Fibroblast of lung (primary cell): ENCODE data around the gene SELENOO. TPM values are rescaled to one million over a fixed set of nuclear protein-coding genes. Genes with fewer than 3 reads are reported as not detected.

Source experiments
- DNase-seq, 2 donors: peaks; one replicate each; pipeline versions ENCODE4 v3.0.0 to v3.0.0-alpha.2; 2010; ENCODE audit warnings: low read depth in 2 of 2
- H2AFZ ChIP-seq: 2 replicates; pipeline ENCODE4 v1.5.1; 2012; ENCODE audit warnings: low read length, control low read depth, inconsistent platforms
- H3K27ac ChIP-seq: 2 replicates; pipeline ENCODE4 v1.5.1; 2011; ENCODE audit warnings: low read length, control low read depth; ENCODE audit not compliant: insufficient read depth
- H3K27me3 ChIP-seq: 2 replicates; pipeline ENCODE4 v1.5.1; 2011; ENCODE audit warnings: mild to moderate bottlenecking, low read length; ENCODE audit not compliant: control insufficient read depth, insufficient read depth
- H3K36me3 ChIP-seq: 2 replicates; pipeline ENCODE4 v1.5.1; 2011; ENCODE audit warnings: low read length; ENCODE audit not compliant: control insufficient read depth, insufficient read depth
- H3K4me1 ChIP-seq: 2 replicates; pipeline ENCODE4 v1.5.1; 2011; ENCODE audit warnings: low read length; ENCODE audit not compliant: control insufficient read depth, insufficient read depth; ENCODE audit errors: extremely low read depth
- H3K4me2 ChIP-seq: 2 replicates; pipeline ENCODE4 v1.5.1; 2011; ENCODE audit warnings: low read length, control low read depth; ENCODE audit not compliant: insufficient read depth; ENCODE audit errors: extremely low read depth
- H3K4me3 ChIP-seq, 4 experiments: fragments of 200-600 bp in 1 of 4; sonication (generic) in 1 of 4; replicated peaks in 1 of 4; 2 replicates each; pipeline ENCODE4 v1.5.1; 2011 to 2016; ENCODE audit warnings: low read length in 4 of 4, low read depth in 3 of 4, mild to moderate bottlenecking in 3 of 4, control low read depth in 2 of 4, inconsistent platforms in 1 of 4, mixed read lengths in 1 of 4; ENCODE audit not compliant: insufficient read depth in 1 of 4; ENCODE audit errors: control extremely low read depth in 1 of 4
- H3K79me2 ChIP-seq: 2 replicates; pipeline ENCODE4 v1.5.1; 2012; ENCODE audit warnings: mild to moderate bottlenecking, low read length, inconsistent platforms; ENCODE audit not compliant: control insufficient read depth, insufficient read depth
- H3K9ac ChIP-seq: 2 replicates; pipeline ENCODE4 v1.5.1; 2011; ENCODE audit warnings: mild to moderate bottlenecking, low read length, control low read depth; ENCODE audit not compliant: insufficient read depth
- H3K9me3 ChIP-seq: 2 replicates; pipeline ENCODE4 v1.5.1; 2012; ENCODE audit warnings: low read depth, low read length; ENCODE audit not compliant: control insufficient read depth, insufficient read depth
- H4K20me1 ChIP-seq: 2 replicates; pipeline ENCODE4 v1.5.1; 2011; ENCODE audit warnings: low read length; ENCODE audit not compliant: control insufficient read depth, insufficient read depth; ENCODE audit errors: extremely low read depth
- EZH2 ChIP-seq: IDR thresholded peaks from 2 replicates; pipeline ENCODE4 v1.5.1; 2012; ENCODE audit warnings: low read length, control low read depth, mild to moderate bottlenecking; ENCODE audit errors: missing control alignments
- polyA plus RNA-seq, 2 donors: library from polyadenylated mRNA; depleted of rRNA in 1 of 2; stranded (reverse) in 1 of 2; unstranded in 1 of 2; fragments of >200 nt; gene quantifications; 2 replicates each; pipeline ENCODE4 v1.2.1, GENCODE V29; 2011 to 2012; ENCODE audit warnings: missing spikeins in 1 of 2
- total RNA-seq: library from RNA; depleted of rRNA; stranded (reverse); fragments of >200 nt; gene quantifications from 2 replicates; pipeline ENCODE4 v1.2.1, GENCODE V29; 2014
- TF ChIP-seq, protein P1 (sequence below), 2 donors: IDR thresholded peaks in 1 of 2; conservative IDR thresholded peaks in 1 of 2; 1 replicate in 1 of 2; 2 replicates in 1 of 2; pipeline ENCODE4 v1.5.1; 2011 to 2012; ENCODE audit warnings: low read length in 2 of 2, control low read depth in 1 of 2, inconsistent platforms in 1 of 2, low read depth in 1 of 2, mild to moderate bottlenecking in 1 of 2

Gene SELENOO
- total and polyA plus RNA-seq, 2 donors (not counting 1 experiment from before 2014, with no cell fraction given), result 8.3 to 20.1 TPM

DNA sequence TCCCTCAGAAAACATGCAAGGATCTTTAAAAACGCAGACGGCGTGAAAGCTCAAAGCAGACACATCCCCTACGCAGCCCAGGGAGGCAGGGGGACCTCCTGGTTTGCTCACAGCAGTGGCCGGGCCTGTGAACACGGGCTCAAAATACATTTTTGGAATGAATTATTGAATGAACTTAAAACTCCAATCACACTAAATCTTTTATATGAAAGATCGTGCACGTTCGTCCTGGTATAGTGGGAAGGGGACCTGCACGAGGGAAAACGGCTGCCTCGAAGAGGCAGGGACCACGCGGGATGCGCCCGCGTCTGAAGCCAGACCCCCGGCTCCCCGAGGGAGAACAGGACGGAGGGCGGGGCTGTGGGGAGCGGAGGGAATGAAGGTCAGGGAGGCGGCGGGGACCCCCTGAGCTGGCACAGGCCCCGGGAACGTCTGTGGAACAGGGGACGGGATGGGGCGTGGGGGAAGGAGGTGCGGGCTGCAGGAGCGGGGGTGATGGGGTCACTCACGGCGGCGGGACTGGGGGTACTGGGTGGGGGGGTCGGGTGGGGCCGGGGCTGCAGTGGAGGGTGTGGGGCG is 31.5 kb upstream of the SELENOO start:
- H3K9me3 ChIP-seq, result no peaks in the 10 kb centered on the region
- no peak overlapping the region for H3K9ac ChIP-seq
- peaks cover 13% of the 10 kb centered on the region for H3K27me3 ChIP-seq
- H3K4me1 ChIP-seq, result no peaks in the 10 kb centered on the region
- TF ChIP-seq EZH2, result peak; percentile 90
- TF ChIP-seq, protein P1, sequence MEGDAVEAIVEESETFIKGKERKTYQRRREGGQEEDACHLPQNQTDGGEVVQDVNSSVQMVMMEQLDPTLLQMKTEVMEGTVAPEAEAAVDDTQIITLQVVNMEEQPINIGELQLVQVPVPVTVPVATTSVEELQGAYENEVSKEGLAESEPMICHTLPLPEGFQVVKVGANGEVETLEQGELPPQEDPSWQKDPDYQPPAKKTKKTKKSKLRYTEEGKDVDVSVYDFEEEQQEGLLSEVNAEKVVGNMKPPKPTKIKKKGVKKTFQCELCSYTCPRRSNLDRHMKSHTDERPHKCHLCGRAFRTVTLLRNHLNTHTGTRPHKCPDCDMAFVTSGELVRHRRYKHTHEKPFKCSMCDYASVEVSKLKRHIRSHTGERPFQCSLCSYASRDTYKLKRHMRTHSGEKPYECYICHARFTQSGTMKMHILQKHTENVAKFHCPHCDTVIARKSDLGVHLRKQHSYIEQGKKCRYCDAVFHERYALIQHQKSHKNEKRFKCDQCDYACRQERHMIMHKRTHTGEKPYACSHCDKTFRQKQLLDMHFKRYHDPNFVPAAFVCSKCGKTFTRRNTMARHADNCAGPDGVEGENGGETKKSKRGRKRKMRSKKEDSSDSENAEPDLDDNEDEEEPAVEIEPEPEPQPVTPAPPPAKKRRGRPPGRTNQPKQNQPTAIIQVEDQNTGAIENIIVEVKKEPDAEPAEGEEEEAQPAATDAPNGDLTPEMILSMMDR (conservative IDR thresholded peaks at IDR 0.05 in 1 of 2, IDR thresholded peaks at IDR 0.05 in 1 of 2; ENCODE audit: low read depth in 1 of 2, low read length in 2 of 2), result no peak
- no peak overlapping the region for H3K27ac ChIP-seq
- H4K20me1 ChIP-seq, result no peaks in the 10 kb centered on the region
- no peaks in the 10 kb centered on the region for H3K79me2 ChIP-seq
- no peak overlapping the region for H3K4me2 ChIP-seq
- H2AFZ ChIP-seq, result no peak overlapping the region
- no peak overlapping the region for H3K4me3 ChIP-seq
- DNase-seq, result no peak
- no peaks in the 10 kb centered on the region for H3K36me3 ChIP-seq

GRCh38 chr22:50169774-50170341 is 31.0 kb upstream of the SELENOO start:
- Histone ChIP-seq H3K4me2 (peak overlapping the region; percentile 35), H3K79me2 (no peaks in the 10 kb centered on the region), H4K20me1 (no peaks in the 10 kb centered on the region), H3K27ac (no peak overlapping the region), H3K9me3 (no peaks in the 10 kb centered on the region), H3K4me3 (peak overlapping the region in 1 of 4 experiments; percentile 42), H3K4me1 (no peaks in the 10 kb centered on the region), H3K27me3 (peaks cover 13% of the 10 kb centered on the region), H2AFZ (no peak overlapping the region), H3K9ac (peak overlapping the region; percentile 42), H3K36me3 (no peaks in the 10 kb centered on the region)
- TF ChIP-seq EZH2, result no peak
- TF ChIP-seq, protein P1 (conservative IDR thresholded peaks at IDR 0.05 in 1 of 2, IDR thresholded peaks at IDR 0.05 in 1 of 2; ENCODE audit: low read depth in 1 of 2, low read length in 2 of 2), result no peak
- peak in 1 of 2 donors; percentile 9 for DNase-seq

- TF ChIP-seq EZH2, result peak; percentile 66
- TF ChIP-seq, protein P1 (conservative IDR thresholded peaks at IDR 0.05 in 1 of 2, IDR thresholded peaks at IDR 0.05 in 1 of 2; ENCODE audit: low read depth in 1 of 2, low read length in 2 of 2), result no peak
- peak in 1 of 2 donors; percentile 19 for DNase-seq
Measured at GRCh38 chr22:50170453-50171318, 30.1 kb upstream of the SELENOO start, which contains the start of gene PANX2. Gene PANX2, plus strand, starts transcription at chr22:50170731. Its CDS starts 0 bp downstream, at chr22:50170731.

More at GRCh38 chr22:50170453-50171318, 30.1 kb upstream of the SELENOO start, which contains the start of gene PANX2:
- Histone ChIP-seq H3K9ac (peak within 1 kb of the TSS; percentile 42), H3K27me3 (peaks cover 13% of the 10 kb centered on the region), H3K4me2 (peak within 1 kb of the TSS; percentile 35), H3K4me3 (peak within 1 kb of the TSS in 1 of 4 experiments; percentile 42), H3K27ac (no peak within 1 kb of the TSS), H4K20me1 (no peaks in the 10 kb centered on the region), H3K9me3 (no peaks in the 10 kb centered on the region), H3K4me1 (no peaks in the 10 kb centered on the region), H3K79me2 (no peaks in the 10 kb centered on the region), H2AFZ (no peak within 1 kb of the TSS), H3K36me3 (no peaks in the 10 kb centered on the region)
